Liver (tissue), 9 donors: Measurements from ENCODE around the gene PAPPA2. TPM values are rescaled to one million over a fixed set of nuclear protein-coding genes. Genes with fewer than 3 reads are reported as not detected.

Source experiments
- DNase-seq: peaks from one replicate; pipeline ENCODE4 v3.0.0-alpha.2; 2017; ENCODE audit warnings: low spot score
- H3K27ac ChIP-seq, 2 donors: one replicate each; pipeline ENCODE4 v1.7.0; 2013; ENCODE audit warnings: inconsistent platforms in 2 of 2, low read length in 2 of 2, control low read depth in 1 of 2, low read depth in 1 of 2, mild to moderate bottlenecking in 1 of 2
- H3K27me3 ChIP-seq, 4 donors: one replicate each; pipeline versions ENCODE4 v1.6.1 to v1.7.0; 2013; ENCODE audit warnings: low read length in 3 of 4, inconsistent platforms in 1 of 4, mild to moderate bottlenecking in 1 of 4, moderate library complexity in 1 of 4; ENCODE audit not compliant: control insufficient read depth in 4 of 4, insufficient read depth in 4 of 4
- H3K36me3 ChIP-seq, 4 donors: one replicate each; pipeline versions ENCODE4 v1.6.1 to v1.7.0; 2013; ENCODE audit warnings: low read length in 3 of 4, mild to moderate bottlenecking in 3 of 4, low read depth in 1 of 4, moderate library complexity in 1 of 4; ENCODE audit not compliant: control insufficient read depth in 4 of 4, insufficient read depth in 3 of 4
- H3K4me1 ChIP-seq, 4 donors: one replicate each; pipeline versions ENCODE4 v1.6.1 to v1.7.0; 2013; ENCODE audit warnings: low read length in 3 of 4, mild to moderate bottlenecking in 3 of 4, moderate library complexity in 1 of 4; ENCODE audit not compliant: control insufficient read depth in 4 of 4, insufficient read depth in 4 of 4
- H3K4me3 ChIP-seq, 3 donors: one replicate each; pipeline versions ENCODE4 v1.6.1 to v1.7.0; 2013; ENCODE audit warnings: low read length in 3 of 3, control low read depth in 1 of 3, low read depth in 1 of 3, mild to moderate bottlenecking in 1 of 3
- H3K9ac ChIP-seq, 2 donors: one replicate each; pipeline ENCODE4 v1.7.0; 2013; ENCODE audit warnings: low read length in 2 of 2, mild to moderate bottlenecking in 2 of 2, moderate library complexity in 2 of 2, control low read depth in 1 of 2, low read depth in 1 of 2
- H3K9me3 ChIP-seq, 4 donors: one replicate each; pipeline versions ENCODE4 v1.6.1 to v1.7.0; 2013; ENCODE audit warnings: low read length in 3 of 4; ENCODE audit not compliant: control insufficient read depth in 4 of 4
- ATF3 ChIP-seq: IDR thresholded peaks from 2 replicates; pipeline ENCODE4 v1.6.1; 2016; ENCODE audit warnings: antibody characterized with exemption
- CTCF ChIP-seq: fragments of 150-350 bp; IDR thresholded peaks from 2 replicates; pipeline ENCODE4 v1.5.1; 2017; ENCODE audit warnings: improper control_type of control experiment, low read depth, low read length; ENCODE audit not compliant: missing input control
- EGR1 ChIP-seq, 2 donors: IDR thresholded peaks; 2 replicates each; pipeline ENCODE4 v1.6.1; 2016 to 2018; ENCODE audit warnings: antibody characterized with exemption in 2 of 2, low read depth in 2 of 2
- FOXA1 ChIP-seq: IDR thresholded peaks from 2 replicates; pipeline ENCODE4 v1.6.1; 2016; ENCODE audit warnings: antibody characterized with exemption
- FOXA2 ChIP-seq: IDR thresholded peaks from 2 replicates; pipeline ENCODE4 v1.6.1; 2016; ENCODE audit warnings: antibody characterized with exemption
- GABPA ChIP-seq, 2 donors: IDR thresholded peaks in 1 of 2; conservative IDR thresholded peaks in 1 of 2; 2 replicates each; pipeline ENCODE4 v1.6.1; 2016; ENCODE audit warnings: antibody characterized with exemption in 2 of 2, mild to moderate bottlenecking in 1 of 2, moderate library complexity in 1 of 2
- HNF4A ChIP-seq, 2 donors: conservative IDR thresholded peaks; 2 replicates each; pipeline ENCODE4 v1.6.1; 2016; ENCODE audit warnings: antibody characterized with exemption in 2 of 2, mild to moderate bottlenecking in 2 of 2
- JUND ChIP-seq, 2 donors: IDR thresholded peaks; 2 replicates each; pipeline ENCODE4 v1.6.1; 2016; ENCODE audit warnings: antibody characterized with exemption in 2 of 2
- MAX ChIP-seq: IDR thresholded peaks from 2 replicates; pipeline ENCODE4 v1.6.1; 2016; ENCODE audit warnings: antibody characterized with exemption
- NR2F2 ChIP-seq: IDR thresholded peaks from 2 replicates; pipeline ENCODE4 v1.6.1; 2016; ENCODE audit warnings: antibody characterized with exemption
- RAD21 ChIP-seq, 2 donors: IDR thresholded peaks; 2 replicates each; pipeline ENCODE4 v1.6.1; 2016; ENCODE audit warnings: antibody characterized with exemption in 2 of 2, mild to moderate bottlenecking in 2 of 2
- RXRA ChIP-seq, 2 donors: IDR thresholded peaks; 2 replicates each; pipeline ENCODE4 v1.6.1; 2017 to 2018; ENCODE audit warnings: antibody characterized with exemption in 2 of 2, mild to moderate bottlenecking in 1 of 2
- SP1 ChIP-seq: IDR thresholded peaks from 2 replicates; pipeline ENCODE4 v1.6.1; 2018; ENCODE audit warnings: antibody characterized with exemption, mild to moderate bottlenecking
- TAF1 ChIP-seq: conservative IDR thresholded peaks from 2 replicates; pipeline ENCODE4 v1.6.1; 2016; ENCODE audit warnings: antibody characterized with exemption, mild to moderate bottlenecking
- YY1 ChIP-seq: IDR thresholded peaks from 2 replicates; pipeline ENCODE4 v1.6.1; 2016; ENCODE audit warnings: antibody characterized with exemption, mild to moderate bottlenecking
- ZBTB33 ChIP-seq: IDR thresholded peaks from 2 replicates; pipeline ENCODE4 v1.6.1; 2016; ENCODE audit warnings: antibody characterized with exemption
- WGBS: extraction: QIAGEN DNeasy Blood & Tissue Kit; methylation state at CpG from one replicate; pipeline ENCODE4 v1.1.7; 2013; 5-methylcytosine and 5-hydroxymethylcytosine counted together
- polyA plus RNA-seq, 2 donors: library from polyadenylated mRNA; stranded (reverse) in 1 of 2; unstranded in 1 of 2; fragments of 200-250 nt in 1 of 2; fragments of >200 nt in 1 of 2; fragmentation: Nextera tagmentation in 1 of 2; extraction: Ambion mirVana in 1 of 2; gene quantifications; one replicate each; pipeline versions ENCODE4 v1.2.1 to v1.2.3, GENCODE V29; 2013 to 2015
- total RNA-seq, 2 donors: library from RNA; depleted of rRNA; stranded (reverse); fragments of >200 nt; gene quantifications; one replicate each; pipeline ENCODE4 v1.2.3, GENCODE V29; 2014
- donor health status: healthy.
- donor health status: healthy.
- donor health status: healthy.
- donor health status: healthy.
- donor health status: healthy.

Gene PAPPA2
- total and polyA plus RNA-seq, 4 donors = 0.19 to 27.2 (median 13.4) TPM

DNA sequence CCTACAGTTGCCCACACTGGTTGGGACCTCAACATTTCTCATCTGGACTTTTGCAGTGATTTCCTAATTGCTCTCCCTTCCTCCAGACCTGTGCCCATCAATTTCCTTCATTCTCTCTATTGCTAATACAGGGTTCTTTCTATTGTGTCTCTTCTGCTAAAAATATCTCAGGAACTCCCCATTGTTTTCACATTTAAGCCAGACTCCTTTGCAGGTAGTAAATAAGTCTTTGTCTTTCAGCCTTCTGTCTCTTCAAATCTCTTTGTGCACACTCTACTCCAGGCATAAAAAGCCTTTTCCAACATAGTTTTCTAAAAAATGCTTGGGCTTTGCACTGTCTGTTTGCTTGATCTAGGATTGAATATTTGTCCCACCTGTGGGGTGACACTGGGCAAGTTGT is 340.6 kb downstream of the PAPPA2 start:
- no peaks in the 10 kb centered on the region for H3K9me3 ChIP-seq
- H3K4me1 ChIP-seq = no peaks in the 10 kb centered on the region
- no peak for DNase-seq
- H3K36me3 ChIP-seq = no peaks in the 10 kb centered on the region
- TF ChIP-seq EGR1 (IDR thresholded peaks at IDR 0.05; ENCODE audit: low read depth in 2 of 2) = no peak
- no peak for TF ChIP-seq FOXA2
- TF ChIP-seq NR2F2 = no peak
- TF ChIP-seq GABPA (IDR thresholded peaks at IDR 0.05 in 1 of 2, conservative IDR thresholded peaks at IDR 0.05 in 1 of 2) = no peak
- no peak for TF ChIP-seq CTCF
- no peak for TF ChIP-seq SP1
- no peak for TF ChIP-seq HNF4A (conservative IDR thresholded peaks at IDR 0.05)
- TF ChIP-seq JUND (IDR thresholded peaks at IDR 0.05) = no peak
- TF ChIP-seq MAX = no peak
- TF ChIP-seq YY1 = no peak
- TF ChIP-seq RXRA (IDR thresholded peaks at IDR 0.05) = no peak
- no peak for TF ChIP-seq FOXA1
- H3K4me3 ChIP-seq = no peak overlapping the region
- H3K27me3 ChIP-seq = no peaks in the 10 kb centered on the region
- H3K9ac ChIP-seq = no peak overlapping the region
- no peak overlapping the region for H3K27ac ChIP-seq

DNA sequence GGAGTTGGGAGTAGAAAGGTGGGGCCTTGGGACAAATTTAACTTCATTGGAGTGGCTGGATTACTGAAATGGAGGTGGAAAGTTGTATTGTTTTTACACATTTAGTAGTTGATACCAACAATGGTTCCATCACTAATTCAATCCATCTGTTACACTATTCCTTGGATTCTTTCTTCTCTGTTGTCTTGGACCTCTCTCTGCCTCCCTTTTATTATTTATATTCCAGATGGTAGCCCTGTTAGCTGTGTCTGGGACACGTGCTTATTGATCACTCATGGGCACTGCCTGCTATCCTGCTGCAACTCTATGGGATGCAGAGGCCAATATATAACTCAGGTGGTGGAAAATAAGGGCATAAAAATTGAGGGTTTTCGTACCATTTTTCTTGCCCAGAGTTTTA is 346.3 kb downstream of the PAPPA2 start:
- TF ChIP-seq FOXA1 (no peak), ZBTB33 (no peak)
- Histone ChIP-seq H3K4me3 (no peak overlapping the region), H3K27ac (no peak overlapping the region), H3K9ac (no peak overlapping the region), H3K36me3 (no peaks in the 10 kb centered on the region), H3K4me1 (no peaks in the 10 kb centered on the region), H3K9me3 (no peaks in the 10 kb centered on the region), H3K27me3 (peaks cover 0 to 2% (median 0%) of the 10 kb centered on the region in 4 donors)
- WGBS = 66% methylated on average over 2 of the region's 2 CpGs
- no peak for DNase-seq

DNA sequence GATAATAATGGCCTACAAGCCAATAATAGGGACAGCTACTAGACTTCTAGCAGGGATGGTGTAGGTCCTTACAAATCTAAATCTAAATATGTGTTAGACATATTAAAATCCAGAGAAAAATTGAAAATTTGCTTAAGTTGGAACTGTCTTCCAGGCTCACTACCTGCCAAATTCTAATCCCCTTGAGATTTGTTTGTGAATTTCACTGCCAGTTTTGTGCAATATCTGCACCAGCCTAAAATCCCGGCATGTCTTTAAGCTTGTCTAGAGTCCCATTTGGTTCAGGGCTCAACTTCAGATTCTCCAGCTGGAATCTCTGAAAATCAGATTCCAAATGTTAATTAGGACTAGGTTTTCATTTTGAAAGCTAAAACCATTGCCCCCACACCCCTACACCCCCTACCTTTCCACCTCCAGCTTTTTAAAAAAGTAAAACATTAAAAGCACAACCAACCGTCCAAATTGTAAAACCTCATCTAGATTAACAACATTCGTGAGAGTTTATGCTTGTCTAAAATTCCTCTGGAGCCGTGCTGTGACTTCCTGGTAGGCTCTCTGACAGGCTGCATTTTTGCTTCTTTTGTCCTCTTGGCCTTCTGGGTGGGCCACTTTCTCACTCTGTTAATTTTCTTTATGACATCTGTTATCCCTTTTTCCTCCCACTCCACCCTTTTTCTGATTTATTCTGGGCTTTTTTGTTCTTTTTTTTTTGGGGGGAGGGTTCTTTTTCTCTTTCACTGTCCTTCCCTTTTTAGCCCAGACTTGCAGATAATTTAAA is 348.7 kb downstream of the PAPPA2 start:
- no peaks in the 10 kb centered on the region for H3K9me3 ChIP-seq
- 70% methylated on average over 4 of the region's 4 CpGs for whole genome bisulfite sequencing
- no peak overlapping the region for H3K9ac ChIP-seq
- peaks cover 0 to 2% (median 0%) of the 10 kb centered on the region in 4 donors for H3K27me3 ChIP-seq
- no peak overlapping the region for H3K4me3 ChIP-seq
- no peaks in the 10 kb centered on the region for H3K4me1 ChIP-seq
- no peaks in the 10 kb centered on the region for H3K36me3 ChIP-seq
- no peak for DNase-seq
- H3K27ac ChIP-seq = no peak overlapping the region
- TF ChIP-seq ZBTB33 (no peak), RXRA (IDR thresholded peaks at IDR 0.05) (no peak), ATF3 (no peak), FOXA2 (no peak), JUND (IDR thresholded peaks at IDR 0.05) (no peak), MAX (no peak), RAD21 (IDR thresholded peaks at IDR 0.05) (no peak), EGR1 (IDR thresholded peaks at IDR 0.05; ENCODE audit: low read depth in 2 of 2) (no peak), TAF1 (no peak), GABPA (IDR thresholded peaks at IDR 0.05 in 1 of 2, conservative IDR thresholded peaks at IDR 0.05 in 1 of 2) (no peak), SP1 (no peak), HNF4A (conservative IDR thresholded peaks at IDR 0.05) (no peak)
